Measurements from ENCODE around the gene NPAS3. TPM values are rescaled to one million over a fixed set of nuclear protein-coding genes. Genes with fewer than 3 reads are reported as not detected.

Gene NPAS3
- total and polyA plus RNA-seq, 2 donors (not counting 3 experiments of a cell fraction or from before 2014, with no cell fraction given): 0.10 to 0.13 TPM

DNA sequence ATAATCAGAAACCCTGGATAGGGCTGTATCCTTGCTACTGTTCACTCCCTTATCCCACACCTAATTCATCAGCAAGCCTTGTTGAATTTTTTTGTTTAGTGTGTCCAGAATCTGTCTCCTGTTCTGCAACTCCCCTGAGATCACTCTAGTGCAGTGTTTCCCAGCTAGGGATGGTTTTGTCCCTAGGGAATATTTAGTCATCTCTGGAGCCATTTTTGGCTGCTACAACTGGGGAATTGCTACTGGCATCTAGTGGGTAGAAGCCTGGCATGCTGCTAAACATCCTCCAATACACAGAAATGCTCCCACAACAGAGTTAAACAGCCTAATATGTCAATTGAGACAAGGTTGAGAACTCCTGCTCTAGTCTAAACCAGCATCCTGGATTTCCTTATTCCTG lies 248.0 kb downstream of the NPAS3 start:
- Histone ChIP-seq H3K9me3 (replicated peaks; ENCODE audit: control insufficient read depth, insufficient read depth, low read length) (no peaks in the 10 kb centered on the region), H2AFZ (ENCODE audit: low read depth, low read length) (no peak overlapping the region), H3K36me3 (ENCODE audit: control insufficient read depth in 2 of 2, extremely low read depth in 1 of 2, insufficient read depth in 2 of 2, low read length in 2 of 2) (no peaks in the 10 kb centered on the region), H3K4me3 (replicated peaks in 1 of 3; ENCODE audit: insufficient read depth in 1 of 3, low read depth in 1 of 3, low read length in 3 of 3) (no peak overlapping the region), H3K79me2 (ENCODE audit: control insufficient read depth, insufficient read depth, low read length) (no peaks in the 10 kb centered on the region), H4K20me1 (replicated peaks; ENCODE audit: control insufficient read depth, extremely low read depth, insufficient read depth, low read length) (no peaks in the 10 kb centered on the region), H3K27me3 (ENCODE audit: control insufficient read depth in 2 of 2, insufficient read depth in 2 of 2, low read length in 2 of 2) (no peaks in the 10 kb centered on the region), H3K9ac (replicated peaks; ENCODE audit: extremely low read depth, insufficient read depth, low read length) (no peak overlapping the region), H3K4me1 (ENCODE audit: control insufficient read depth, extremely low read depth, insufficient read depth, low read length) (no peaks in the 10 kb centered on the region), H3K9me1 (replicated peaks; ENCODE audit: control insufficient read depth, extremely low read depth, insufficient read depth, low read length) (no peaks in the 10 kb centered on the region), H3K4me2 (ENCODE audit: insufficient read depth, low read length) (no peak overlapping the region), H3K27ac (ENCODE audit: insufficient read depth, low read depth, low read length) (no peak overlapping the region)
- ChIA-PET POLR2A (no interaction called here), CTCF (no interaction called here)
- DNase-seq (ENCODE audit: low read depth, low spot score) (no peak), FAIRE-seq (no peak)
- dilution Hi-C loops (cut with MboI; ENCODE audit: extremely low pct_ligation_motif_present, low sequenced_read_pairs): no loop called here
- intact Hi-C loops (cut with micrococcal nuclease): no loop called here
- no TSS peak for BruUV-seq (replicated peaks)
- TF ChIP-seq POLR2A (IDR thresholded peaks at IDR 0.05; ENCODE audit: low read depth, low read length): no peak
- TF ChIP-seq, protein P1, sequence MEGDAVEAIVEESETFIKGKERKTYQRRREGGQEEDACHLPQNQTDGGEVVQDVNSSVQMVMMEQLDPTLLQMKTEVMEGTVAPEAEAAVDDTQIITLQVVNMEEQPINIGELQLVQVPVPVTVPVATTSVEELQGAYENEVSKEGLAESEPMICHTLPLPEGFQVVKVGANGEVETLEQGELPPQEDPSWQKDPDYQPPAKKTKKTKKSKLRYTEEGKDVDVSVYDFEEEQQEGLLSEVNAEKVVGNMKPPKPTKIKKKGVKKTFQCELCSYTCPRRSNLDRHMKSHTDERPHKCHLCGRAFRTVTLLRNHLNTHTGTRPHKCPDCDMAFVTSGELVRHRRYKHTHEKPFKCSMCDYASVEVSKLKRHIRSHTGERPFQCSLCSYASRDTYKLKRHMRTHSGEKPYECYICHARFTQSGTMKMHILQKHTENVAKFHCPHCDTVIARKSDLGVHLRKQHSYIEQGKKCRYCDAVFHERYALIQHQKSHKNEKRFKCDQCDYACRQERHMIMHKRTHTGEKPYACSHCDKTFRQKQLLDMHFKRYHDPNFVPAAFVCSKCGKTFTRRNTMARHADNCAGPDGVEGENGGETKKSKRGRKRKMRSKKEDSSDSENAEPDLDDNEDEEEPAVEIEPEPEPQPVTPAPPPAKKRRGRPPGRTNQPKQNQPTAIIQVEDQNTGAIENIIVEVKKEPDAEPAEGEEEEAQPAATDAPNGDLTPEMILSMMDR (IDR thresholded peaks at IDR 0.05; ENCODE audit: extremely low read depth in 1 of 2, insufficient read depth in 1 of 2, low read depth in 1 of 2, low read length in 2 of 2): no peak
- TF ChIP-seq, protein P2, sequence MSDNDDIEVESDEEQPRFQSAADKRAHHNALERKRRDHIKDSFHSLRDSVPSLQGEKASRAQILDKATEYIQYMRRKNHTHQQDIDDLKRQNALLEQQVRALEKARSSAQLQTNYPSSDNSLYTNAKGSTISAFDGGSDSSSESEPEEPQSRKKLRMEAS (IDR thresholded peaks at IDR 0.05; ENCODE audit: insufficient read depth, insufficient read length): no peak
- TF ChIP-seq POLR2AphosphoS5 (IDR thresholded peaks at IDR 0.05; ENCODE audit: insufficient read depth, low read depth, low read length): no peak

DNA sequence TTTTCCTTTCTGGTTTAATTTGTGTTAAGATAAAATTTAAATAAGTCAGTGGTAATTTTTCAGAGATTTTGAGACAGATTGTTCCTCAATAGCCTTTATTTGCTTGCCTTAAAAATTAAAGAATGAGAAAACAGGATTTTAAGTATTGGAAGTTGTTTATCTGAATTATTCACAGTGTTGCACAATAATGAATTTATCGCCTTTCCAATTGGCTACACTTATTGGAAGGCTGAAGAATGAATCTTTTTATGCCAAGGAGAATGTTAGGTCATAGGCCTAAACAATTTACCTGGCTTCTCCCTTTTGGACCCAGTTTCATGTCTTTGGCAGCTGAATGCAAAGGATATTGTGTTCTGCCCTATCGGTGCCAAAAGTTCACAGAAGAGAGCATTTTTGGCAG lies 250.2 kb downstream of the NPAS3 start:
- Histone ChIP-seq H3K79me2 (ENCODE audit: control insufficient read depth, insufficient read depth, low read length) (no peaks in the 10 kb centered on the region), H3K9me1 (replicated peaks; ENCODE audit: control insufficient read depth, extremely low read depth, insufficient read depth, low read length) (no peaks in the 10 kb centered on the region), H3K4me1 (ENCODE audit: control insufficient read depth, extremely low read depth, insufficient read depth, low read length) (no peaks in the 10 kb centered on the region), H4K20me1 (replicated peaks; ENCODE audit: control insufficient read depth, extremely low read depth, insufficient read depth, low read length) (no peaks in the 10 kb centered on the region), H3K9ac (replicated peaks; ENCODE audit: extremely low read depth, insufficient read depth, low read length) (no peak overlapping the region), H3K9me3 (replicated peaks; ENCODE audit: control insufficient read depth, insufficient read depth, low read length) (no peaks in the 10 kb centered on the region), H3K4me2 (ENCODE audit: insufficient read depth, low read length) (no peak overlapping the region), H3K36me3 (ENCODE audit: control insufficient read depth in 2 of 2, extremely low read depth in 1 of 2, insufficient read depth in 2 of 2, low read length in 2 of 2) (no peaks in the 10 kb centered on the region), H2AFZ (ENCODE audit: low read depth, low read length) (no peak overlapping the region), H3K27me3 (ENCODE audit: control insufficient read depth in 2 of 2, insufficient read depth in 2 of 2, low read length in 2 of 2) (no peaks in the 10 kb centered on the region), H3K4me3 (replicated peaks in 1 of 3; ENCODE audit: insufficient read depth in 1 of 3, low read depth in 1 of 3, low read length in 3 of 3) (no peak overlapping the region), H3K27ac (ENCODE audit: insufficient read depth, low read depth, low read length) (no peak overlapping the region)
- TF ChIP-seq, protein P1 (IDR thresholded peaks at IDR 0.05; ENCODE audit: extremely low read depth in 1 of 2, insufficient read depth in 1 of 2, low read depth in 1 of 2, low read length in 2 of 2): no peak
- no peak for TF ChIP-seq MYC (IDR thresholded peaks at IDR 0.05; ENCODE audit: low read depth, low read length)
- TF ChIP-seq POLR2A (IDR thresholded peaks at IDR 0.05; ENCODE audit: low read depth, low read length): no peak
- TF ChIP-seq, protein P2 (IDR thresholded peaks at IDR 0.05; ENCODE audit: insufficient read depth, insufficient read length): no peak
- no peak for TF ChIP-seq JUN (IDR thresholded peaks at IDR 0.05; ENCODE audit: borderline replicate concordance, insufficient read depth, insufficient read length, low read depth)
- no peak for TF ChIP-seq FOS (IDR thresholded peaks at IDR 0.05; ENCODE audit: borderline replicate concordance, insufficient read depth, low read length)
- no peak for TF ChIP-seq POLR2AphosphoS5 (IDR thresholded peaks at IDR 0.05; ENCODE audit: insufficient read depth, low read depth, low read length)
- dilution Hi-C loops (cut with MboI; ENCODE audit: extremely low pct_ligation_motif_present, low sequenced_read_pairs): no loop called here
- DNase-seq (ENCODE audit: low read depth, low spot score) (no peak), FAIRE-seq (no peak)
- POLR2A ChIA-PET: no interaction called here
- CTCF ChIA-PET: no interaction called here
- intact Hi-C loops (cut with micrococcal nuclease): no loop called here
- no TSS peak for BruUV-seq (replicated peaks)

All from endothelial cell of umbilical vein (primary cell).